Activated CD4-positive, alpha-beta T cell treated with anti-CD3 and anti-CD28 coated beads, Interleukin-2, amount 50 U/mL, for 1 hour (primary cell): Measurements from ENCODE around the gene CBX7.
"Not testable (repeated sequence)": the region's sequence is repeated elsewhere in the genome, so short reads cannot be mapped to it uniquely, and the experiment has no call there.

Experiments used
- DNase-seq: peaks from one replicate; pipeline ENCODE4 v3.0.0-alpha.2; 2020

CBX7 gene

GRCh38 chr22:39173787-39174497 lies 21.5 kb upstream of the CBX7 start:
- peak; percentile 23 for DNase-seq

GRCh38 chr22:39173050-39173706 lies 20.7 kb upstream of the CBX7 start:
- DNase-seq, result no peak

- not testable (repeated sequence) for DNase-seq
Measured at GRCh38 chr22:39172265-39173049, 20.0 kb upstream of the CBX7 start.

- no peak for DNase-seq
Measured at GRCh38 chr22:39171623-39172264, 19.3 kb upstream of the CBX7 start.

- peak; percentile 84 for DNase-seq
Measured at GRCh38 chr22:39170825-39171622, 18.5 kb upstream of the CBX7 start.

GRCh38 chr22:39169797-39170466 lies 17.5 kb upstream of the CBX7 start:
- no peak for DNase-seq

GRCh38 chr22:39166547-39166946 lies 14.1 kb upstream of the CBX7 start:
- no peak for DNase-seq

- not testable (repeated sequence) for DNase-seq
Measured at GRCh38 chr22:39156093-39156492, 3.6 kb upstream of the CBX7 start.

GRCh38 chr22:39155421-39155820 lies 2.9 kb upstream of the CBX7 start:
- no peak for DNase-seq

GRCh38 chr22:39153220-39153717 lies 789 bp upstream of the CBX7 start:
- no peak for DNase-seq

- DNase-seq, result no peak
Measured at GRCh38 chr22:39152024-39152510, 413 bp downstream of the CBX7 start.

- no peak for DNase-seq
Measured at GRCh38 chr22:39151329-39151975, 1.0 kb downstream of the CBX7 start.

- no peak for DNase-seq
Measured at GRCh38 chr22:39150848-39151215, 1.6 kb downstream of the CBX7 start.

- DNase-seq, result no peak
Measured at GRCh38 chr22:39149915-39150847, 2.3 kb downstream of the CBX7 start.

GRCh38 chr22:39148727-39149535 lies 3.5 kb downstream of the CBX7 start:
- peak; percentile 67 for DNase-seq

GRCh38 chr22:39148026-39148726 lies 4.3 kb downstream of the CBX7 start:
- DNase-seq, result no peak

- no peak for DNase-seq
Measured at GRCh38 chr22:39147335-39148025, 5.0 kb downstream of the CBX7 start.
